ENCODE measurements around the gene SELENBP1.
A peak's percentile ranks its signal among the peaks of the same experiment; 100 is the strongest.
"Not testable (repeated sequence)": the region's sequence is repeated elsewhere in the genome, so short reads cannot be mapped to it uniquely, and the experiment has no call there.

Gene SELENBP1

GRCh38 chr1:151377150-151377884, 4.8 kb upstream of the SELENBP1 start:
- DNase-seq (ENCODE audit: low read depth) = no peak

GRCh38 chr1:151373196-151373595, 691 bp upstream of the SELENBP1 start:
- DNase-seq (ENCODE audit: low read depth) = no peak

- peak; percentile 86 for DNase-seq (ENCODE audit: low read depth)
Measured at GRCh38 chr1:151371370-151372057, 991 bp downstream of the SELENBP1 start.

- no peak for DNase-seq (ENCODE audit: low read depth)
Measured at GRCh38 chr1:151370211-151370911, 2.1 kb downstream of the SELENBP1 start.

GRCh38 chr1:151369621-151370048, 2.9 kb downstream of the SELENBP1 start:
- DNase-seq (ENCODE audit: low read depth) = no peak

GRCh38 chr1:151369302-151369610, 3.2 kb downstream of the SELENBP1 start:
- DNase-seq (ENCODE audit: low read depth) = no peak

GRCh38 chr1:151368393-151369301, 3.9 kb downstream of the SELENBP1 start:
- DNase-seq (ENCODE audit: low read depth) = no peak

GRCh38 chr1:151367658-151368392, 4.7 kb downstream of the SELENBP1 start:
- DNase-seq (ENCODE audit: low read depth) = no peak

- DNase-seq (ENCODE audit: low read depth) = no peak
Measured at GRCh38 chr1:151364996-151365395, 7.5 kb downstream of the SELENBP1 start.

- DNase-seq (ENCODE audit: low read depth) = no peak
Measured at GRCh38 chr1:151362308-151363155, 10.0 kb downstream of the SELENBP1 start.

- DNase-seq (ENCODE audit: low read depth) = no peak
Measured at GRCh38 chr1:151361883-151362282, 10.6 kb downstream of the SELENBP1 start.

GRCh38 chr1:151356696-151357095, 15.8 kb downstream of the SELENBP1 start:
- DNase-seq (ENCODE audit: low read depth) = no peak

- DNase-seq (ENCODE audit: low read depth) = no peak
Measured at GRCh38 chr1:151352021-151352718, 20.3 kb downstream of the SELENBP1 start.

- DNase-seq (ENCODE audit: low read depth) = not testable (repeated sequence)
Measured at GRCh38 chr1:151350323-151350722, 22.2 kb downstream of the SELENBP1 start.

GRCh38 chr1:151347523-151348246, 24.8 kb downstream of the SELENBP1 start:
- no peak for DNase-seq (ENCODE audit: low read depth)

- peak; percentile 94 for DNase-seq (ENCODE audit: low read depth)
Measured at GRCh38 chr1:151346769-151347522, 25.6 kb downstream of the SELENBP1 start, which contains the start of gene RFX5. RFX5 (minus strand) TSS chr1:151347252; CDS start chr1:151346320, 932 bp downstream.

- no peak for DNase-seq (ENCODE audit: low read depth)
Measured at GRCh38 chr1:151346082-151346768, 26.3 kb downstream of the SELENBP1 start.

GRCh38 chr1:151344291-151344690, 28.2 kb downstream of the SELENBP1 start:
- DNase-seq (ENCODE audit: low read depth) = no peak
